Neural cell (in vitro differentiated cells): ENCODE results near the gene CDH4. TPM values are rescaled to one million over a fixed set of nuclear protein-coding genes. Genes with fewer than 3 reads are reported as not detected.

ENCODE experiments used
- H2AFZ ChIP-seq: fragments of 200-600, 300-800 bp; sonication (generic), shearing (Covaris generic); 2 replicates; pipeline ENCODE4 v1.6.0; 2014; ENCODE audit warnings: low read depth, mild to moderate bottlenecking, antibody characterized with exemption, low read length, moderate library complexity
- H3F3A ChIP-seq: fragments of 200-600 bp; shearing (Covaris generic); 2 replicates; pipeline ENCODE4 v1.6.1; 2016; ENCODE audit warnings: mild to moderate bottlenecking, moderate library complexity, mixed read lengths, antibody characterized with exemption, low read length; ENCODE audit not compliant: insufficient read depth, poor library complexity, severe bottlenecking
- H3K27ac ChIP-seq: fragments of 200-600, 300-800 bp; sonication (generic), shearing (Covaris generic); 2 replicates; pipeline ENCODE4 v1.5.1; 2014; ENCODE audit warnings: mild to moderate bottlenecking, low read length, moderate library complexity
- H3K27me3 ChIP-seq: fragments of 300-800, 200-600 bp; sonication (generic), shearing (Covaris generic); 2 replicates; pipeline ENCODE4 v1.6.0; 2014; ENCODE audit warnings: mild to moderate bottlenecking, low read depth, low read length, moderate library complexity; ENCODE audit not compliant: insufficient read depth
- H3K36me3 ChIP-seq: fragments of 300-800, 200-600 bp; sonication (generic), shearing (Covaris generic); 2 replicates; pipeline ENCODE4 v1.5.1; 2014; ENCODE audit warnings: mild to moderate bottlenecking, antibody characterized with exemption, low read length, moderate library complexity; ENCODE audit not compliant: insufficient read depth
- H3K4me2 ChIP-seq: fragments of 300-800, 200-600 bp; sonication (generic), shearing (Covaris generic); 2 replicates; pipeline ENCODE4 v1.6.0; 2014; ENCODE audit warnings: mild to moderate bottlenecking, low read length
- H3K4me3 ChIP-seq: fragments of 300-800, 200-600 bp; sonication (generic), shearing (Covaris generic); 2 replicates; pipeline ENCODE4 v1.5.1; 2014; ENCODE audit warnings: mild to moderate bottlenecking, low read length, moderate library complexity
- H3K79me2 ChIP-seq: fragments of 200-600 bp; shearing (Covaris generic); replicated peaks from 2 replicates; pipeline ENCODE4 v1.6.0; 2014; ENCODE audit warnings: mild to moderate bottlenecking, low read length, moderate library complexity; ENCODE audit not compliant: insufficient read depth
- H3K9ac ChIP-seq: fragments of 300-800, 200-600 bp; sonication (generic), shearing (Covaris generic); 2 replicates; pipeline ENCODE4 v1.6.1; 2016; ENCODE audit warnings: mild to moderate bottlenecking, low read length, mixed read lengths
- H3K9me2 ChIP-seq: fragments of 200-600 bp; shearing (Covaris generic); 2 replicates; pipeline ENCODE4 v1.6.1; 2016; ENCODE audit warnings: mild to moderate bottlenecking, low read length, mixed read lengths; ENCODE audit not compliant: insufficient read depth
- H3K9me3 ChIP-seq: fragments of 200-600, 300-800 bp; sonication (generic), shearing (Covaris generic); 2 replicates; pipeline ENCODE4 v1.6.1; 2016; ENCODE audit warnings: mild to moderate bottlenecking, mixed run types, low read length, moderate library complexity, mixed read lengths
- H4K20me1 ChIP-seq: fragments of 200-600 bp; shearing (Covaris generic); 2 replicates; pipeline ENCODE4 v1.6.1; 2016; ENCODE audit warnings: mild to moderate bottlenecking, mixed run types; ENCODE audit not compliant: insufficient read depth
- CTCF ChIP-seq: fragments of 450-650 bp; IDR thresholded peaks from 2 replicates; pipeline ENCODE4 v1.5.1; 2014; ENCODE audit warnings: antibody characterized with exemption, mild to moderate bottlenecking, moderate library complexity; ENCODE audit not compliant: poor library complexity, severe bottlenecking
- EP300 ChIP-seq: fragments of 450-650 bp; conservative IDR thresholded peaks from 2 replicates; pipeline ENCODE4 v1.6.1; 2014; ENCODE audit warnings: antibody characterized with exemption, mild to moderate bottlenecking, moderate library complexity; ENCODE audit not compliant: poor library complexity, severe bottlenecking
- EZH2 ChIP-seq: fragments of 200-600, 300-800 bp; shearing (Covaris generic), sonication (generic); IDR thresholded peaks from 2 replicates; pipeline ENCODE4 v1.6.1; 2014; ENCODE audit warnings: antibody characterized with exemption, low read length, borderline replicate concordance, mild to moderate bottlenecking; ENCODE audit not compliant: insufficient read depth, poor library complexity, severe bottlenecking
- MXI1 ChIP-seq: fragments of 450-650 bp; conservative IDR thresholded peaks from 2 replicates; pipeline ENCODE4 v1.6.1; 2014; ENCODE audit warnings: antibody characterized with exemption, mild to moderate bottlenecking; ENCODE audit not compliant: poor library complexity, severe bottlenecking
- POLR2AphosphoS5 ChIP-seq: IDR thresholded peaks from 2 replicates; pipeline ENCODE4 v1.6.1; 2012
- RAD21 ChIP-seq: fragments of 450-650 bp; conservative IDR thresholded peaks from 2 replicates; pipeline ENCODE4 v1.6.1; 2014; ENCODE audit warnings: antibody characterized with exemption, mild to moderate bottlenecking, moderate library complexity
- REST ChIP-seq: IDR thresholded peaks from 2 replicates; pipeline ENCODE4 v1.6.1; 2012; ENCODE audit warnings: borderline replicate concordance
- SMC3 ChIP-seq: fragments of 450-650 bp; conservative IDR thresholded peaks from 2 replicates; pipeline ENCODE4 v1.6.1; 2014; ENCODE audit warnings: antibody characterized with exemption, mild to moderate bottlenecking, moderate library complexity; ENCODE audit not compliant: poor library complexity
- TAF1 ChIP-seq: IDR thresholded peaks from 2 replicates; pipeline ENCODE4 v1.6.1; 2012; ENCODE audit warnings: low read depth
- polyA plus RNA-seq: library from polyadenylated mRNA; depleted of rRNA; stranded (reverse); fragments of >200 nt; gene quantifications from 2 replicates; pipeline ENCODE4 v1.2.3, GENCODE V29; 2014

The CDH4 gene
- polyA plus RNA-seq, 1 donor from 2014 or later = 24.6 TPM

- H3K9me2 ChIP-seq = no peaks in the 10 kb centered on the region
- no peaks in the 10 kb centered on the region for H3K9me3 ChIP-seq
- H4K20me1 ChIP-seq = no peaks in the 10 kb centered on the region
- H3K9ac ChIP-seq = no peak overlapping the region
- H3F3A ChIP-seq = no peaks in the 10 kb centered on the region
- TF ChIP-seq POLR2AphosphoS5 (no peak), EZH2 (no peak), RAD21 (no peak), MXI1 (no peak), TAF1 (no peak), REST (no peak), SMC3 (no peak), CTCF (no peak), EP300 (no peak)
- H3K27ac ChIP-seq = no peak overlapping the region
- H3K79me2 ChIP-seq = no peaks in the 10 kb centered on the region
- H3K4me3 ChIP-seq = no peak overlapping the region
- H3K27me3 ChIP-seq = no peaks in the 10 kb centered on the region
- H2AFZ ChIP-seq = no peak overlapping the region
- H3K36me3 ChIP-seq = no peaks in the 10 kb centered on the region
- H3K4me2 ChIP-seq = no peak overlapping the region
These were observed 549.0 kb downstream of the CDH4 start for GRCh38 chr20:61801065-61801360.

GRCh38 chr20:61801428-61801827, 549.4 kb downstream of the CDH4 start:
- H3K36me3 ChIP-seq = no peaks in the 10 kb centered on the region
- TF ChIP-seq CTCF (no peak), POLR2AphosphoS5 (no peak), RAD21 (no peak), EP300 (no peak), MXI1 (no peak), TAF1 (no peak), EZH2 (no peak), SMC3 (no peak)
- H3K9me3 ChIP-seq = no peaks in the 10 kb centered on the region

More at GRCh38 chr20:61801428-61801827, 549.4 kb downstream of the CDH4 start:
- Histone ChIP-seq H3K27me3 (no peaks in the 10 kb centered on the region), H3K27ac (no peak overlapping the region), H2AFZ (no peak overlapping the region), H3K79me2 (no peaks in the 10 kb centered on the region), H3K4me3 (no peak overlapping the region), H3K9ac (no peak overlapping the region), H3F3A (no peaks in the 10 kb centered on the region), H4K20me1 (no peaks in the 10 kb centered on the region), H3K9me2 (no peaks in the 10 kb centered on the region), H3K4me2 (no peak overlapping the region)
